ENCODE results near the gene DOCK9. TPM values are rescaled to one million over a fixed set of nuclear protein-coding genes. Genes with fewer than 3 reads are reported as not detected.

Gene DOCK9
- total RNA-seq, 4 donors from 2014 or later = 94.7 to 240 (median 150) TPM

- peaks cover 0 to 18% (median 0%) of the 10 kb centered on the region in 4 donors for H3K27me3 ChIP-seq
- intact Hi-C loops (cut with DNase I) = no loop called here
- no peak overlapping the region for H3K27ac ChIP-seq
- 61 to 70% methylated on average over 4 of the region's 4 CpGs for WGBS, 2 donors
- TF ChIP-seq POLR2A (IDR thresholded peaks at IDR 0.05) (no peak), CTCF (IDR thresholded peaks at IDR 0.05) (no peak)
- no peak overlapping the region for H3K4me3 ChIP-seq
- H3K4me1 ChIP-seq = no peaks in the 10 kb centered on the region
- no peaks in the 10 kb centered on the region for H3K36me3 ChIP-seq
- no peaks in the 10 kb centered on the region for H3K9me3 ChIP-seq
- no peak for DNase-seq
These were observed 209.3 kb downstream of the DOCK9 start for GRCh38 chr13:98768522-98768921.

- H3K4me3 ChIP-seq = no peak overlapping the region
- WGBS, 2 donors = 61 to 70% methylated on average over 11 of the region's 11 CpGs
- H3K4me1 ChIP-seq = peaks cover 0 to 5% (median 0%) of the 10 kb centered on the region in 3 donors
- H3K9me3 ChIP-seq = no peaks in the 10 kb centered on the region
- no peak overlapping the region for H3K27ac ChIP-seq
- peaks cover 0 to 18% (median 0%) of the 10 kb centered on the region in 4 donors for H3K27me3 ChIP-seq
- no peak for DNase-seq
- no peak for TF ChIP-seq CTCF (IDR thresholded peaks at IDR 0.05)
- no peak for TF ChIP-seq POLR2A (IDR thresholded peaks at IDR 0.05)
- intact Hi-C loops (cut with DNase I) = no loop called here
- H3K36me3 ChIP-seq = no peaks in the 10 kb centered on the region
These were observed 211.2 kb downstream of the DOCK9 start for GRCh38 chr13:98766697-98767096.

GRCh38 chr13:98765996-98766519 is 211.8 kb downstream of the DOCK9 start:
- peaks cover 0 to 18% (median 0%) of the 10 kb centered on the region in 4 donors for H3K27me3 ChIP-seq
- H3K36me3 ChIP-seq = no peaks in the 10 kb centered on the region
- no peak overlapping the region for H3K4me3 ChIP-seq
- intact Hi-C loops (cut with DNase I) = no loop called here
- H3K9me3 ChIP-seq = no peaks in the 10 kb centered on the region
- TF ChIP-seq POLR2A (IDR thresholded peaks at IDR 0.05) (no peak), CTCF (IDR thresholded peaks at IDR 0.05) (no peak)
- 79 to 88% methylated on average over 7 to 8 of the region's 8 CpGs for WGBS, 2 donors
- no peak for DNase-seq
- H3K27ac ChIP-seq = no peak overlapping the region
- peaks cover 0 to 11% (median 3%) of the 10 kb centered on the region in 3 donors for H3K4me1 ChIP-seq

DNA sequence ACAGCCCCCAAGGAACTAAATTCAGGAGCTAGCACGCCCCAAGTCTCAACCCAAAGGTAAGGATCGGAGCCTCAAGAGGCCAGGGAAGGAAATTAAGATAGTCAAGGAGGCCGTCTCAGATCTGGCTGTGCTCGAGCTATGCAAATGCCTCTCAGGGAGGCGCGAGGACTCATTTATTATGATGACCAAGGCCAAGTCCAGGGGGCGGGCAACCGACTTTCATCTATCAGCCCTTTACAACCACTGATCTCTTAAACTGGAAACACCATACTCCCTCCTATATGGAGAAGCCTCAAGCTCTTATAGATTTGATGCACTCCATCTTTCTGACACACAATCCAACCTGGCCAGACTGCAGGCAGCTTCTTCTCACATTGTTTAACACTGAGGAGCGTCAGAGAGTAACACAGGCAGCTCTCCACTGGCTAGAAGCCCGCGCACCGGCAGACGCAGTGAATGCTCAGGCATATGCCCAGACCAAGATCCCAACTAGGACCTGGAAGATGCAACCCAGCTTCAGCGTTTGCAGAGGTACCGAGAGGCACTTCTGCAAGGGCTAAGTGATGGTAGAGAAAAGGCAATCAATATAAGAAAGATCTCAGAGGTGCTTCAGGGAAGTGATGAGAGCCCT is 215.8 kb downstream of the DOCK9 start:
- no peak overlapping the region for H3K27ac ChIP-seq
- no peak for TF ChIP-seq POLR2A (IDR thresholded peaks at IDR 0.05)
- TF ChIP-seq CTCF (IDR thresholded peaks at IDR 0.05) = no peak
- H3K36me3 ChIP-seq = no peaks in the 10 kb centered on the region
- no peak for DNase-seq
- peak overlapping the region in 3 of 4 donors; percentile 25 to 51 (median 31) for H3K4me3 ChIP-seq
- H3K4me1 ChIP-seq = peaks cover 0 to 11% (median 3%) of the 10 kb centered on the region in 3 donors
- H3K9me3 ChIP-seq = peaks cover 0 to 4% (median 0%) of the 10 kb centered on the region in 3 donors
- 45 to 77% methylated on average over 10 to 15 of the region's 15 CpGs for WGBS, 2 donors
- H3K27me3 ChIP-seq = peaks cover 0 to 10% (median 0%) of the 10 kb centered on the region in 4 donors
- intact Hi-C loops (cut with DNase I) = no loop called here

- Histone ChIP-seq H3K4me3 (peak overlapping the region in 3 of 4 donors; percentile 25 to 51 (median 31)), H3K27ac (no peak overlapping the region), H3K4me1 (peaks cover 0 to 11% (median 3%) of the 10 kb centered on the region in 3 donors), H3K27me3 (peaks cover 0 to 3% (median 0%) of the 10 kb centered on the region in 4 donors), H3K36me3 (no peaks in the 10 kb centered on the region), H3K9me3 (peaks cover 0 to 4% (median 0%) of the 10 kb centered on the region in 3 donors)
- intact Hi-C loops (cut with DNase I) = no loop called here
- no peak for TF ChIP-seq POLR2A (IDR thresholded peaks at IDR 0.05)
- no peak for TF ChIP-seq CTCF (IDR thresholded peaks at IDR 0.05)
- DNase-seq = no peak
- 62 to 63% methylated on average over 15 of the region's 15 CpGs for WGBS, 2 donors
These were observed 216.5 kb downstream of the DOCK9 start for GRCh38 chr13:98761126-98761985.

Measured in esophagus squamous epithelium (tissue), 5 donors.